Suppressor macrophage treated with lipopolysaccharide for 4 hours (primary cell): ENCODE measurements around the gene LPP.
A peak's percentile ranks its signal among the peaks of the same experiment; 100 is the strongest.

Experiments used
- DNase-seq: peaks from one replicate; pipeline ENCODE4 v3.0.0-alpha.2; 2020

The LPP gene

GRCh38 chr3:188343894-188344293, 189.9 kb downstream of the LPP start:
- no peak for DNase-seq

DNA sequence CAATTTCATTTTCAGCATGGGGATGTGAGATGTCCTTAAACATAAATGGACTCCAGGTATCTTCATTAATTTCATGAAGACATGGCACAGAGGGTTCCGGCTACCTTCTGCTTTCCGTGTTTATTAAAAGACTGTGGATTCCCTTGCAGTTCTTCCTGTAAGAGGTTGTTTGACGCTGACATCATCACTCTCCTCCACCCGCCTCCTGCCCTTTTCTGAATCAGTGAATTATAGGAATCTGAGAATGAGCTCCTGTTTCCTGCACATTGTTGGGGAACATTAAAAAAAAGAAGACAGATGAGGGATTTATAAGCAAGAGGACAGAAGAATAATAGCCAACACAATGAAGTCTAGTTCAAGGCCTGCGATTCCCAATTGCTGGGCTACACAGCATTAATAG, 191.3 kb downstream of the LPP start:
- DNase-seq = peak; percentile 57

GRCh38 chr3:188348435-188349244, 194.7 kb downstream of the LPP start:
- DNase-seq = peak; percentile 11

GRCh38 chr3:188349351-188349901, 195.5 kb downstream of the LPP start:
- DNase-seq = no peak

DNA sequence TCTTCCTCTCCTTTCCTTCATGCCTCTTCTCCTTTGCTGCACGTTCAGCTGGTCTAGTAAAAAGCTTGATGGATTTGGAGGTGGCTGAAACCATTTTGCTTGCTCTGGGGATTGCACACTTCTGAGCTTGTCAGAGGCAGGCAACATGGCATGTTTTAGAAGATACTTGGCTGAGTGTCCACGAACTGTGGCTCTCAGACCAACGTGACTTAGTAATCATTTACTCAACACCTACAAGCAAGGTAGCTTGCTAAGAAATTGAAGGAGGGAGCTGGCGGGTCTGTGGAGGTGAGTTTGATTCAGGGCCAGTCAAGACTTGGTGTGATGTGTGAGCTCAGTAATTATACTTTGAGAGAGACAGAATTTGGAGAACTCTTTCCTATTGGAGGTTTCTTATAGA, 196.0 kb downstream of the LPP start:
- no peak for DNase-seq

- DNase-seq = no peak
Observed at GRCh38 chr3:188350961-188351360, 197.0 kb downstream of the LPP start.

DNA sequence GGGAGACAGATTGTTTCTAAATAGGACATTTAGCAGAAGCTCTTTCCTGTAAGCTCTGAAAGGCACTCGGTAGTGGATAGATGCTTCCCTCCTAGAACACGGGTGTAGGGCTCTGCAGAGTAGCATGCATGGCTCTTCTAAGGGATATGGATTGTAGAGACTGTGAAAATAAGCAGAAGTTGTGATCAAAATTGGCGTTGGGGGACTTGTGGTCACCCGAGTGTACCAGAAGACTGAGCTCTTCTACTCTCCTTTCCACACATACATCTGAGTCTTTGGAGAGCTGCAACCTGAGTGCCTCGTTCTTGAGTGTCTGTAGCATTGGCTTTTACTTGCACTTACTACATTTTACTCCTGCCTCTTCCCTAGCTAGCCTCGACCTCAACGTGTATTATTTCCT, 197.7 kb downstream of the LPP start:
- no peak for DNase-seq

GRCh38 chr3:188352196-188352927, 198.4 kb downstream of the LPP start:
- DNase-seq = no peak

DNA sequence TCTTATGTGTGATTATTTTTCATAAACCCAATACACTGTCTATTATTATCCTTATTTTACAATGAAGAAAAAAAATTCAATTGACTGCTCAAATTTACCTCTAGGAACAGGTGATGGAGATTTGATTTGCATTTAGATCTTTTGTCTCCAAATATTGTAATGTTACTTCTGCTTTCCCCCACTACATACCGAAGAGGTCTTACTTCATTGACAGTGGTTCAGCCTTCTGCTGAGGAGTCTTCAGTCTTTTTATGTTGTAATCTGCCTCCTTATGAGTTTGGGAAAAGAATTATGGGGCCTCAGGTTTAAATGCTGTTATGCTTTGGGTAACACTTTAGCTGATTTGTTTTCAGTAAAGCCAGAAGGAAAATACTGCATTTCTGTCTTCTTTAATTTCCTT, 199.5 kb downstream of the LPP start:
- DNase-seq = peak; percentile 7

DNA sequence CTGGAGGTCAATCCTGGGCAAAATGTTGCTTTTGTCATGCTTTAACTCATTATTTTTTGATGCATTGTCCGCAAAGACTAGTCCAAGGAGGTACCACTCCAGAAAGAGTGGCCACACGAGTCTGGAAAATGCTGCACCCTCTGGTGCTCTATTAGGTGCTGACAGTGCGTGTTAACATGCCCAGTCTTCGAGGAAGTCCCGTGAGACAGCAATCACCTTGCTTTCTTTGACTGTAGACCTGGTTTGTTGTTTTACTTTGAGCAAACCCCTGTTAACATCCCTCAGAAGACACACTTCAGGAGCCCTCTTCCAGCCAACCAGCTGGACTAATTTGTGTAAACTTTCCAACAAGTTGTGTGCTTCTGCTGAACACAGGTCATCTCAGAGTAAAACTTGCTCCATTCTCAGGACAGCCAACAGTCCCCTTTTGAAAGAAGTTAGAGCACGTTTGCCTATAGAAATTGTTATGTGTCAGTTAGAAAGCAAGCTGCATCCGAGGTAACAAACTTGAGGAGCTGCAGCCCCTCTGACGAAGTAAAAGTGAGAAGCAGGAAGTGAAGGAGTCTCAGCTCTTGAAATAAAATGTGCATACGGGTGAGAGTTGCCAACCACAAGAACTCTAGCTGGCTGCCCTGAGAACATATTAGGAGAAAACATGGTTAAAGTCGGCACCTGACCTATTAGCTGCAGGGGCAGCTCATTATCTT, 205.0 kb downstream of the LPP start:
- DNase-seq = peak; percentile 28

- DNase-seq = no peak
Observed at GRCh38 chr3:188360364-188360881, 206.5 kb downstream of the LPP start.

GRCh38 chr3:188361888-188362287, 207.9 kb downstream of the LPP start:
- no peak for DNase-seq

- DNase-seq = no peak
Observed at GRCh38 chr3:188362405-188362831, 208.5 kb downstream of the LPP start.

- DNase-seq = no peak
Observed at GRCh38 chr3:188365184-188365583, 211.2 kb downstream of the LPP start.

DNA sequence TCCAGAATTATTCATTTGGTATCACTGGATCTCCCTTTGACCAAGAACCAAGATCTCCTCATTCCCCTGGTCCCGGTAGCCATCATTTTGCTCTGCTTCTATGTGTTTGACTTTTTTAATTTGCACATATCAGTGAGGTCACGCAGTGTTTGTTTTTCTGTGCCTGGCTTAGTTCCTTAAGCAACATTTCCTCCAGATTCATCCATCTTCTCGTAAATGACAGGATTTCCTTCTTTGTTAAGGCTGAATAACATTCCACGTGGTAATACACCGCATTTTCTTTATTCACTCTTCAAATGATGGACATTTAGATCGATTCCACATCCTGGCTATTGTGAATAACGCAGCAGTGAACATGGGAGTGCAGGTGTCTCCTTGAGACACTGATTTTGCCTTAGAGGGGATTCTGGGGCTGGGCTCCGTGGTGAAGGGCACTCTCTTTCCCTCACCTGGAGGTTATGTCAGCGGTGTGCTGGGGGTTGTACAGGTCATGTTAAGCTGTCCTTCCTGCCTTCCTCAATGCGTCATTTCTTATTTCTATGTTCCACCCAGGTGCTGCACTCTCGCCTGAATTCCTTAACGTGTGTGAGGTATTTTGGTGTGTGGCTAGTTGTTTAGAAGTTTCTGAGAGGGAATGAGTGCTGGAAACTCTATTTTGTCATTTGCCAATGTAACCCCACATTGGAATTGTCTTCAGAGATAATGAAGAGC, 212.2 kb downstream of the LPP start:
- no peak for DNase-seq

DNA sequence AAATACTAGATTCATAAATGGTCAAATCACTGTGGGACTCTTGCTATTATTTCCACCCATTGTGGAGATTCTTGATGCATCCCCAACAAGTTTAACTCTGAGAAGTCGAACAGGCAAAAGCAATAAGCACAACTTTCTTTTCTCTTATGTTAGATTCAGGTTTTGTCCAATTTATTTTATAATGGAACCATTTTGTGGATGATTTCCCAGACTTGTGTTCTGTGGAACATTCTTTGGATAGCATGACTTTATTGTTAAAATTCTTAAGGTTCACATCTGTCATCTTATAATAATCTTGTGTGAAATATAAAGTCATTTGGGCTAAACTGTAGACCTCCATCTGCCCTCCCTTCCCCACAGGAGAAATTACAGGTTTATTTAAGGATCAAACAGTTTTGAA, 213.7 kb downstream of the LPP start:
- DNase-seq = no peak

- no peak for DNase-seq
Observed at GRCh38 chr3:188369526-188369925, 215.6 kb downstream of the LPP start.

DNA sequence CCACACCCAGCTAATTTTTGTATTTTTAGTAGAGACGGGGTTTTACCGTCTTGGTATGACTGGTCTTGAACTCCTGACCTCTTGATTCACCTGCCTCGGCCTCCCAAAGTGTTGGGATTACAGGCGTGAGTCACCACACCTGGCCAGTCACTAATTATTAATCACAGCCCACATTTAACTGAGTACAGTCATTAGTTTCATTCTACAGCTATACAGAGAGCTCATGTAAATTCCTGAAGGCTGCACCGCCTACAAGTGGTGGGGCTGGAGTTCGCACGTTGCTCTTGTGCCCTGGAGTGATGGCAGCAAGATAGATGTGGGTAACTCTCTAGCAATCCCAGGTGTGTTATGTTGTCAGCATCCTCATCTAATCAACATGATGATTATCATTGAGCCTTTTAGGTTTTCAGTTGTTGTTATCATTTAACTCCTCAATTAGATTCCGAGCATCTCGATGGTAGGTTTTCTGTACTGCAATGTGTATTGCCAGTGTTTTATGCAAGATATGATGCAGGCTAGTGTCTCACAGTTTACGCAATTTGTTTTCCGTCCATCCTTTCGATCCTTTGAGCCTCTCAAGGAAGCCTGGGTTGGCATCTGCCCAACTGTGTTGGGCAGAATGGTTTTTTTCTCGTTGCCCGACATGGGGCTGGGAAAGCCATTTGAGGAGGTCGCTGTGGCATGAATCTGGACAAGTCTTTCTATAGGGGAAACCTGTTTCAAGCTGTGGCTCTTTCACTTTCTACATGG, 216.3 kb downstream of the LPP start:
- no peak for DNase-seq

GRCh38 chr3:188378786-188379185, 224.8 kb downstream of the LPP start:
- no peak for DNase-seq

DNA sequence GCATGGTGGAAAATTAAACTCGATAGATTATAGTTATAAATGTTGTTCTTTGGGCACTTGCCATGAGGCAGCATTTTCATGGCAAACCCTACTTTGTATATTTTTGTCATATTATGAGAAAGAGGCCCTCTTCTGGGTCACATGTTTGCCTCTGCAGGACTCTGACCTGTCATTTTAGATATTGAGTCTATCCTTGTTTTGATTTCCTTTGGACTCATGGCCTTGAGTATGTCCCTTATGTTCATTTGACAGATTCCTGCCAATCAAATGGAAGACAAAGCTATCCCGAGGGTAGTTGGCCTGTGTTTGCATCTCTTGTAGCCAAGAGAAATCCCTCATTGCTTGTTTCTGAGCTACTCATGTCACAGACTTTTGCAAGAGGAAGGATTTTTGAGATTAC, 226.3 kb downstream of the LPP start:
- DNase-seq = no peak

GRCh38 chr3:188380722-188381121, 226.8 kb downstream of the LPP start:
- DNase-seq = no peak

GRCh38 chr3:188383748-188384147, 229.8 kb downstream of the LPP start:
- no peak for DNase-seq
